Gastrocnemius medialis (tissue), 4 donors: ENCODE measurements around the gene WDFY4.

Source experiments
- CTCF ChIP-seq, 5 experiments: fragments of 450-650 bp in 3 of 5; fragments of 200-600 bp in 2 of 5; sonication (generic) in 2 of 5; IDR thresholded peaks in 4 of 5; conservative IDR thresholded peaks in 1 of 5; 1 replicate in 4 of 5; 2 replicates in 1 of 5; pipeline ENCODE4 v1.5.1; 2016 to 2019; ENCODE audit warnings: antibody characterized with exemption in 5 of 5, mild to moderate bottlenecking in 3 of 5, moderate library complexity in 3 of 5
- POLR2A ChIP-seq, 2 donors: fragments of 450-650 bp; IDR thresholded peaks; one replicate each; pipeline ENCODE4 v1.6.1; 2017; ENCODE audit warnings: antibody characterized with exemption in 2 of 2, mild to moderate bottlenecking in 2 of 2, moderate library complexity in 2 of 2

GRCh38 chr10:48770561-48771089 is 86.0 kb downstream of the WDFY4 start:
- TF ChIP-seq CTCF (IDR thresholded peaks at IDR 0.05 in 4 of 5, conservative IDR thresholded peaks at IDR 0.05 in 1 of 5) (no peak), POLR2A (IDR thresholded peaks at IDR 0.05) (no peak)
